ENCODE results near the gene SIL1.
"Not testable (repeated sequence)": the region's sequence is repeated elsewhere in the genome, so short reads cannot be mapped to it uniquely, and the experiment has no call there.

The SIL1 gene

GRCh38 chr5:139197710-139198669, at the start of gene SIL1:
Gene SIL1, minus strand, starts transcription at chr5:139198368. Its CDS starts 70,525 bp downstream, at chr5:139127843.
- H3K4me3 ChIP-seq (ENCODE audit: low read depth, low read length): peak within 1 kb of the TSS; percentile 17

GRCh38 chr5:139246394-139246793, 48.2 kb upstream of the SIL1 start:
- no peak overlapping the region for H3K4me3 ChIP-seq (ENCODE audit: low read depth, low read length)

- H3K4me3 ChIP-seq (ENCODE audit: low read depth, low read length): no peak overlapping the region
Measured at GRCh38 chr5:139245637-139246339, 47.6 kb upstream of the SIL1 start.

- H3K4me3 ChIP-seq (ENCODE audit: low read depth, low read length): no peak overlapping the region
Measured at GRCh38 chr5:139243425-139243970, 45.3 kb upstream of the SIL1 start.

GRCh38 chr5:139241139-139241538, 43.0 kb upstream of the SIL1 start:
- no peak overlapping the region for H3K4me3 ChIP-seq (ENCODE audit: low read depth, low read length)

- no peak overlapping the region for H3K4me3 ChIP-seq (ENCODE audit: low read depth, low read length)
Measured at GRCh38 chr5:139236479-139236878, 38.3 kb upstream of the SIL1 start.

- H3K4me3 ChIP-seq (ENCODE audit: low read depth, low read length): no peak overlapping the region
Measured at GRCh38 chr5:139232147-139232724, 34.1 kb upstream of the SIL1 start.

GRCh38 chr5:139228201-139228803, 30.1 kb upstream of the SIL1 start:
- no peak overlapping the region for H3K4me3 ChIP-seq (ENCODE audit: low read depth, low read length)

- H3K4me3 ChIP-seq (ENCODE audit: low read depth, low read length): no peak overlapping the region
Measured at GRCh38 chr5:139226131-139226530, 28.0 kb upstream of the SIL1 start.

- H3K4me3 ChIP-seq (ENCODE audit: low read depth, low read length): no peak overlapping the region
Measured at GRCh38 chr5:139223481-139223880, 25.3 kb upstream of the SIL1 start.

- H3K4me3 ChIP-seq (ENCODE audit: low read depth, low read length): no peak overlapping the region
Measured at GRCh38 chr5:139222346-139222745, 24.2 kb upstream of the SIL1 start.

GRCh38 chr5:139218038-139218437, 19.9 kb upstream of the SIL1 start:
- H3K4me3 ChIP-seq (ENCODE audit: low read depth, low read length): not testable (repeated sequence)

- no peak overlapping the region for H3K4me3 ChIP-seq (ENCODE audit: low read depth, low read length)
Measured at GRCh38 chr5:139215107-139215975, 17.2 kb upstream of the SIL1 start.

GRCh38 chr5:139214646-139215045, 16.5 kb upstream of the SIL1 start:
- no peak overlapping the region for H3K4me3 ChIP-seq (ENCODE audit: low read depth, low read length)

GRCh38 chr5:139212906-139213305, 14.7 kb upstream of the SIL1 start:
- no peak overlapping the region for H3K4me3 ChIP-seq (ENCODE audit: low read depth, low read length)

- no peak overlapping the region for H3K4me3 ChIP-seq (ENCODE audit: low read depth, low read length)
Measured at GRCh38 chr5:139212486-139212885, 14.3 kb upstream of the SIL1 start.

GRCh38 chr5:139210585-139210984, 12.4 kb upstream of the SIL1 start:
- no peak overlapping the region for H3K4me3 ChIP-seq (ENCODE audit: low read depth, low read length)

- H3K4me3 ChIP-seq (ENCODE audit: low read depth, low read length): no peak overlapping the region
Measured at GRCh38 chr5:139207297-139208000, 9.3 kb upstream of the SIL1 start.

GRCh38 chr5:139205586-139205985, 7.4 kb upstream of the SIL1 start:
- H3K4me3 ChIP-seq (ENCODE audit: low read depth, low read length): no peak overlapping the region
